Endometrial microvascular endothelial cells (primary cell): ENCODE results near the gene SYVN1. TPM values are rescaled to one million over a fixed set of nuclear protein-coding genes. Genes with fewer than 3 reads are reported as not detected.

Experiments used
- in situ Hi-C: cut with HindIII; loops from 2 replicates; pipeline ENCODE4 v1.10.0; 2017; ENCODE audit warnings: low sequenced_read_pairs, low pct_unique_long_range_greater_than_20kb; ENCODE audit errors: inconsistent ontology term
- total RNA-seq: library from RNA; depleted of rRNA; stranded (reverse); fragments of >200 nt; gene quantifications from one replicate; pipeline ENCODE4 v1.2.3, GENCODE V29; 2015; ENCODE audit errors: inconsistent ontology term

The SYVN1 gene
- total RNA-seq, 1 donor from 2014 or later = 33.2 TPM

DNA sequence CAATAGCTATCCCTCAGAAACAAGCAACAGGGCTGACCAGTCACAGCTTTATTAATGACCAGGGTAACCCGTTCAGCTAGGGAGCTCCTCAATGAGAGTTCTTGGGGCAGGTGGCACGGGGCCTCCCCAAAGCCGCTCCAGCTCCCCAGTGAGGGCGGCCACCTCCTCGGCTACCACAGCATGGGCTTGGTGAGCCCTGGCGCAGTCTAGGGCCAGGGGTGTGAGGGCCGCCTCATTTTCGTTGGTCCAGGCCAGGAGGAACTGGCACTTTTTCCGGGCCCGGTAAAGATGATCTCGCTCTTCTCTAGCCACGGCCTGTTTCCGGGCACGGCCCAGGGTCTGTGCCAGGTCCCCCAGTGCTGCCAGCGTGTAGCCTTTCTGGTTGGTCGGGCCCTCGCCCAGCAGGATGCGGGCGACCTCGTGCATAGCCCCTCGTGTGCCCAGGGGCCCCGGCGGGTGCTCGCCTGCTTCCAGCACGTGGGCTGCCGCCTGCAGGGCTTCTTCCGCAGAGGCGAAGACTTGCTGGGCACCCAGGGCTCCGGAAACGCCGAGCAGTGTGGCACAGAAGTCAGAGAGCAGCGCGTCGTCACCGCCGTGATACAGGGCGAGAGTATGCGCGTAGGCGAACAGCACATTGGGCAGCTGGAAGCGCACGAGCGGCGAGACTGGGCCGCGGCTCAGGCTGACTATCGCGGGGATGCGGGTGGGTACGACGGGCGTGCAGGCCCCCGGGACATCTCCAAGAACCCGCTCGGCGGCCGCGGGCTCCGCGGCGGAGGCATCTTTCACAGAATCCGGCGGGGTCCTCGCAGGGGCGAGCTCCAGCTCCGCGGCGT, 17.7 kb downstream of the SYVN1 start:
- in situ Hi-C loops = no loop called here

DNA sequence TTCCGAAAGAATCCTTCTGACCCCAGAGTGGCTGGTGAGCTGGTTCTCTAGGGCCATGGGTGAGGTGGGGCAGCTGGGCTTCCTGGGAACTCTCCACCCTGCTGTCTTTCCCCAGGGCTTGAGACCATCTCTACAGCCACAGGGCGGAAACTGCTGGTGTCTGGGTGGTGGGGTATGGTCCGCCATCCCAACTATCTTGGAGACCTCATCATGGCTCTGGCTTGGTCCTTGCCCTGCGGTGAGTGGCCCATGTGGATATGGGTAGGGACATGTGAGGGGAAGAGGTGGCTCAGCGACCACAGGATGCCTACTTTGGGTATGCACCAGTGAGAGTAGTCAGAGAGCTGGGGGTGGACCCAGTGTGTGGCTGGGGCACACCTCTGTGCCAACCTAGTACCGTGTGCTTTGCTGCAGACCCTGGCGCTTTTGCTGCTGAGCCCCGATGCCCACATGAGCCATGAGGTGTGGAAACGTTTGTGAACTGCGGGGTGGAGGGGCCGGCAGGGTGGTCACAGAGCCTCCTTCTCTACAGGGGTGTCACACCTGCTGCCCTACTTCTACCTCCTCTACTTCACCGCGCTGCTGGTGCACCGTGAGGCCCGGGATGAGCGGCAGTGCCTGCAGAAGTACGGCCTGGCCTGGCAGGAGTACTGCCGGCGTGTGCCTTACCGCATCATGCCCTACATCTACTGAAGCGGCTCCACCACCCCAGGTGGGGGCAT, 18.8 kb downstream of the SYVN1 start:
- in situ Hi-C loops = no loop called here

DNA sequence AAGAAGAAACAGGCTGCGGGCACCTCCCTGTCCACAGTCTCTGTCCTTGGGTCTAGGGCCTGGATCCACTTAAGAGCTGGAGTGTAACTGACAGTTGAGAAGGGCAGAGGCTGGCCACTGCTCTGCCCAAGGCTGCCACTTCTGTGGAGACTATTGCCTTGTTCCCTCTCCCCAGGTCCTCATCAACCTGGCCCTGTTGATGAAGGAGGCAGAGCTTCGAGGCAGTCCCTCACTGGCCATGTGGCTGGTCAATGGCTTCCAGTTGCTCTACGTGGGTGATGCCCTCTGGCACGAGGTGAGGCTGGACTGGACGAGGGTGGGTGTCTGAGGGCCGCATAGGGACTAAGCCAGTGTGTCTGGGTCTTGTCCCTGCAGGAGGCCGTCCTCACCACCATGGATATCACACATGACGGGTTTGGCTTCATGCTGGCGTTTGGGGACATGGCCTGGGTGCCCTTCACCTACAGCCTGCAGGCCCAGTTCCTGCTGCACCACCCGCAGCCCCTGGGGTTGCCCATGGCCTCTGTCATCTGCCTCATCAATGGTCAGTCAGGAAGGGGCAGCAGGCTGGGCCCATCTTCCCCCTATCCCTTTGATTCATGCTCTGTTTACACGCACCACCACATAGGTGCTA, 19.7 kb downstream of the SYVN1 start:
- in situ Hi-C loops = no loop called here

DNA sequence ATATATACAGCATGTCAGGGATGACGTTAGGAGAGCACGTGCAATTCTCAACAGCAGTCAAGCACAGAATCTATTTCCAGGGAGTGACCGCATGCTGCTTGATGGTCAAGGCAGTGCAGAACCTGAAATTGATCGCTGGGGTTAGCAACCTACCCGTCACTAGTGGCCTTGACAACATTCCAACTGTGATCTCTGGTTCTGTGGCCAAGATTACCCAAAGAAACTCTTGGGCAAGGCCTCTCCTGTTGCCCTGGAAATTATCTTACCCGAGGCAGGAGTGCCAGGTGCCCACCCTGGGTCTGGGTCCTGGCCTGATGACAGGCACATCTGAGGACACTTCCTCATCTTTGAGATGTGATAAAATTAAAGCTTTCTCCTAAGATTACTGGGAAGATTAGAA, 20.5 kb downstream of the SYVN1 start:
- in situ Hi-C loops = no loop called here

DNA sequence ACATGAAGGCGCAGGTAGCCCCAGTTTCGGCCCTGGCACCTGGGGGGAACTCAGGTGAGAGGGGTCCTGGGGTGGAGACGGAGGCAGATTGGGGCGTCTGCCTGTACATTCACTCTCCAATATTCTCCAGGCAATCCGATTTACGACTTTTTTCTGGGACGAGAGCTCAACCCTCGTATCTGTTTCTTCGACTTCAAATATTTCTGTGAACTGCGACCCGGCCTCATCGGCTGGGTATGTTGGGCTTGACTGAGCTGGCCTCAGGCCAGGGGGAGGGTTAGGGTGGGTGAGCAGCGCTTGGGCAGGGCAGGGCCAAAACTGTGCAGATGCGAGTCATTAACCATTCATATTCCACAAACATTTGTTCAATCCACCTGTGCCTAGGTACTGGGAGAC, 21.0 kb downstream of the SYVN1 start:
- in situ Hi-C loops = no loop called here

DNA sequence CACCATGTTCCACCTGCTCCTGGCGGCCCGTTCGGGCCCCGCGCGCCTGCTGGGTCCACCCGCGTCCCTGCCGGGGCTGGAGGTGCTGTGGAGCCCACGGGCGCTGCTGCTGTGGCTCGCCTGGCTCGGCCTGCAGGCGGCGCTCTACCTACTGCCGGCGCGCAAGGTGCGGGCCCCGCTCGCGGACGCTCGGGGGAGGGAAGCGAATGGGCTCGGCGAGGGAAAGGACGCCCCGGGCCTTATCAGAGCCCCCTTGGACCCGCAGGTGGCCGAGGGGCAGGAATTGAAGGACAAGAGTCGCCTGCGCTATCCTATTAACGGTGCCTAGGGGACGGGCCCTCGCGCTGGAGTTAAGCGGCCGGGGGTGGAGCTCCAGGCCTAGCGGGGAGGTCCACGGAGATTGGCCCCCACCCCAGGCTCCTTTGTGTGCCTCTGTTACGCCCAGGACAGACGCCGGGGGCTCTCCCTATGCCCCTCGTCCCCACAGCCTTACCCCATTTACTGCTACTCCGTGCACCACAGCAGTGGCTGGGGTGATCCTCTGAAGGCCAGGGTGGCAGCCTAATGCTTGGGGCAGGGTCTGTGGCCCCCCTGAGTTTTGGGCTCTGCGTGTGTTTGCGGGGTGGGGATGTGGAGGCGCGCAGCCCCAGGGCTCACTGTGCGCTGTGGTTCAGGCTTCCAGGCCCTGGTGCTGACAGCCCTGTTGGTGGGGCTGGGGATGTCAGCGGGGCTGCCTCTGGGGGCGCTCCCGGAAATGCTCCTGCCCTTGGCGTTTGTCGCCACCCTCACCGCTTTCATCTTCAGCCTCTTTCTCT, 21.6 kb downstream of the SYVN1 start:
- in situ Hi-C loops = no loop called here

DNA sequence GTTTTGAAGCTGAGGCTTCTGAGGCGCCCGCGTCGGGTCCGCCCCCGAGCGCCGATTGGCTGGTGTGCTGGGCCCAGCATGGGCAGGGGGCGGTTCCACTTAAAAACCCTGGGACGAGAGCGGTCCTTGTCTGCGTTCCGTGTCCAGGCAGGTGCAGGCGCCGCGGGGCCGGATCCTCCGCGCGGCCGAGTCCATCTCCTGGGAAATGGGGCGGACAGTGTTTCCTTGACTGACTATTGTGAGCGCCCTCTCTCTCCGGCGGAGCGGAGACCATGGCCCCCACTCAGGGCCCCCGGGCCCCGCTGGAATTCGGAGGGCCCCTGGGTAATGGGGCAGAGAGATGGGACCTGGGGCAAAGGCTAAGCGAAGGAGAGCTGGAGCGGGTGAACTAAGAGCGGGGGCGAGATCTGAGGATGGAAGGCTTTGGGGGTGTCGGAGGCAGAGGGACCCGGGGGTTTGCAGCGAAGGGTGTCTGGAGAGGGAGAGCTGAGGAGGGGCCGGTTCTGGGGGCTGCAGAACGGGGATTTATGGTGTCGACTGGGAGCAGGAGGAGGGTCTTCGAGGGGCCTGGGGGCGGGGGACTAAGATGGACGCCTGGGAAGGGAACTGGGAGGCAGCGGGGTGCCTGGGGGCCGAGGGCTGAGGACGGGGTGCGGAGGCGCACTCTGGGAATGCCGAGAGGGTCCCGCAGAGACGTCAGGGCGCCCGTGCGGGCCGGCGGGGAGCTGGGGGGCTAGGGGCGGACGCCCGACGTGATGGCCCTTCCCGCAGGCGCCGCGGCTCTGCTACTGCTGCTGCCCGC, 22.4 kb downstream of the SYVN1 start, which contains the start of gene TM7SF2:
Gene TM7SF2 (plus strand): TSS at position 129 of the 802 bp plus-strand sequence. CDS start 144 bp downstream, at position 273.
- in situ Hi-C loops = no loop called here

DNA sequence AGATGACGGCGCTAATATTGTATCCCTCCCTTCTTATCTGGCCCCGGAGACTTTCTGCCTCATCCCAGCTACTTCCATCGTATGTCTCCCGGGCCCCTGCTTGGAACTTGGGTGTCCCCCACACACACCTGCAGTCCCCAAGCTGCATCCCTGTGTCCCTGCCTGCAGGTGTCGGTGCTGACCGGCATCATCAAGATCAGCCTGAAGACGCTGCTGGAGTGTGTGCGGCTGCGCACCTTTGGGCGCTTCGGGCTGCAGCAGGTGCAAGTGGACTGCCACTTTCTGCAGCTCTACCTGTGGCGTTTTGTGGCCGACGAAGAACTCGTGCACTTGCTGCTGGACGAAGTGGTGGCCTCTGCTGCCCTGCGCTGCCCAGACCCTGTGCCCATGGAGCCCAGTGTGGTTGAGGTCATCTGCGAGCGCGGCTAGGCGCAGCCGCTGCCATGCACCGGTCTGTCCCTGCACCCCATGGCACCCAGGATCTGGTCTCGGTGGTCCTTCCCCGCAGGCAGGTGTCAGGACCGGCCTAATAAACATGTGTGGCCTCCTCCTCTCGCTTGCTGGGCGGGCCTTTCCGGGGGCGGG, 23.1 kb downstream of the SYVN1 start:
- in situ Hi-C loops = no loop called here

DNA sequence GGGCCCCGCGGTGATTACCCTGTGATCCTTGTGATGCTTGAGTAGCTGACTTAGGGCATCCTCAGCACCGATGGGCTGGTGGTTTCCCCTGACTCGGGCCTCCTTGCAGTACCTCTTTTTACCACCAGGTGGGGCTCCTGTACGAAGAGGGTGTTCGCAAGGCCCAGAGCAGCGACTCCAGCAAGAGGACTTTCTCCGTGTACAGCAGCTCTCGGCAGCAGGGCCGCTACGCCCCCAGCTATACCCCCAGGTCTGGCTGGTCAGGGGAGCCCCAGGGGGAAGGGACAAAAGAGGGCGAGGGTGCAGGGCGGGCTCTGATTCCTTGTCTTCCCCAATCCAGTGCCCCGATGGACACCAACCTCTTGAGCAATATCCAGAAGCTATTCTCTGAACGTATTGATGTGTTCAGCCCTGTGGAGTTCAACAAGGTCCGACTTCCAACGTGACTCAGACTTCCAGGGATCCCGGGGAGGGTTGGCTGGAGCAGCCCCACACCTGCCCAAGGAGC, 23.9 kb downstream of the SYVN1 start:
- in situ Hi-C loops = no loop called here

DNA sequence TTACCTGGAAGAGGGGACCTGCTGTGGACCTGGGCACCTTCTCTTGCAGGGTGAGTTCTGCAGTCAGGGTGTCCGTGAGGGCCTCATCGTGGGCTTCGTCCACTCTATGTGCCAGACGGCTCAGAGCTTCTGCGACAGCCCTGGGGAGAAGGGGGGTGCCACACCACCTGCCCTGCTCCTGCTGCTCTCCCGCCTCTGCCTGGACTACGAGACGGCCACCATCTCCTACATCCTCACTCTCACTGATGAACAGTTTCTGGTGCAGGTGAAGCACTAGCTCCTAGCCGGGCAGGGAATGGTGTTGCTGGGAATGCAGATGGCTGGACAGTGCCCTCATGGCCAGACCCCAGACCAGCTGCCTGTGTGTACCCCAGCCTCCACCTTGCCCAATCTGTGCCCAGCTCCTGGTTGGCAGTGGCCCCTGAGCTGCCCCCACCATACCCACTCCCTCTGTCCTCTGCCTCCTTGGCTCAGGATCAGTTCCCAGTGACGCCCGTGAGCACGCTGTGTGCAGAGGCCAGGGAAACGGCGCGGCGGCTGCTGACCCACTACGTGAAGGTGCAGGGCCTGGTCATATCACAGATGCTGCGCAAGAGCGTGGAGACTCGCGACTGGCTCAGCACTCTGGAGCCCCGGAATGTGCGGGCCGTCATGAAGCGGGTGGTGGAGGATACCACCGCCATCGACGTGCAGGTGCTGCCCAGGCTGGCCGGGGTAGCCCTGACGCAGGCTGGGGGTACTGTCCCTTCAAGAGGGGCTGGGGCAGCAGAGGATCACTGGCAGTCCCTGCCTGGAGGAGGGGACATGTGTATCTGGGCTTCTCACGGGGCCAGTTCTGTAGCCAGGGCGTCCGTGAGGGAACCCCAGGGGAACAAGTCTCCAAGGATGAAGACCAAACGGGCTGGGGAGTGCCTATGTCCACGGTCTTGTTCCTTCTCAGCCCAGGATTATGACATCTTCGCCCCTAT, 24.8 kb downstream of the SYVN1 start:
- in situ Hi-C loops = no loop called here

DNA sequence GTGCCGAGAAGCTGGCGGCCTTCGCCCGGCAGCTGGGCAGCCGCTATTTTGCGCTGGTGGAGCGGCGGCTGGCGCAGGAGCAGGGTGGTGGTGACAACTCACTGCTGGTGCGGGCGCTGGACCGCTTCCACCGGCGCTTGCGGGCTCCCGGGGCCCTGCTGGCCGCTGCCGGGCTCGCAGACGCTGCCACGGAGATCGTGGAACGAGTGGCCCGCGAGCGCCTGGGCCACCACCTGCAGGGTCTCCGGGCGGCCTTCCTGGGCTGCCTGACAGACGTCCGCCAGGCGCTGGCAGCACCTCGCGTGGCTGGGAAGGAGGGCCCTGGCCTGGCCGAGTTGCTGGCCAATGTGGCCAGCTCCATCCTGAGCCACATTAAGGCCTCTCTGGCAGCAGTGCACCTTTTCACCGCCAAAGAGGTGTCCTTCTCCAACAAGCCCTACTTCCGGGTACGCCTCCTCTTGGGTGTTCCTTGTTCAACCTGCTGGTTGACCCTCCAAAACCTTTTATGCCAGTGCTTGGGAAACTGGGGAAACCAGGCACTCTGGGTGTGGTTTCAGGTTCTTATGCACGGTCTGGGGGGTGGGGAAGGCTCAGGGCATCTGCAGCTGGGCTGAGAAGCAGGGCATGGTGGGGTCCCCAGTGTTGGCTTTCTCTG, 25.7 kb downstream of the SYVN1 start:
- in situ Hi-C loops = no loop called here

DNA sequence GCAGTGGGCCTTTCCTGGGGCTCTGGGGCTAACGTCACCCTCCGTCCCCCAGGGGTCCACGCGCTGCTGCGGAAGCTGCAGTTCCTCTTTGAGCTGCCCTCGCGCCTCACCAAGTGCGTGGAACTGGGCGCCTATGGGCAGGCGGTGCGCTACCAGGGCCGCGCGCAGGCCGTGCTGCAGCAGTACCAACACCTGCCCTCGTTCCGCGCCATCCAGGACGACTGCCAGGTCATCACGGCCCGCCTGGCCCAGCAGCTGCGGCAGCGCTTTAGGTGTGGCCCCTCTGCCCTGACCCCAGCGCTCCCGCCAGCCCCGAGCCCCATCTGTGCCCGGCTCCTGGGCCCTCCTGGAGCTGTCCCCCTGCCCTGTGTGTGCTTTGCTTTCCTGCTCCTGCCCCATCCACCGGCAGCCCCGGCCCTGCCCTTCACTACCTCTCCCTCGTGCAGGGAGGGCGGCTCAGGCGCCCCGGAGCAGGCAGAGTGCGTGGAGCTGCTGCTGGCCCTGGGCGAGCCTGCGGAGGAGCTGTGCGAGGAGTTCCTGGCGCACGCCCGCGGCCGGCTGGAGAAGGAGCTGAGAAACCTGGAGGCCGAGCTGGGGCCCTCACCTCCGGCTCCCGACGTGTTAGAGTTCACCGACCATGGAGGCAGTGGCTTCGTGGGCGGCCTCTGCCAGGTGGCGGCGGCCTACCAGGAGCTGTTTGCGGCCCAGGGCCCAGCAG, 26.4 kb downstream of the SYVN1 start:
- in situ Hi-C loops = no loop called here

DNA sequence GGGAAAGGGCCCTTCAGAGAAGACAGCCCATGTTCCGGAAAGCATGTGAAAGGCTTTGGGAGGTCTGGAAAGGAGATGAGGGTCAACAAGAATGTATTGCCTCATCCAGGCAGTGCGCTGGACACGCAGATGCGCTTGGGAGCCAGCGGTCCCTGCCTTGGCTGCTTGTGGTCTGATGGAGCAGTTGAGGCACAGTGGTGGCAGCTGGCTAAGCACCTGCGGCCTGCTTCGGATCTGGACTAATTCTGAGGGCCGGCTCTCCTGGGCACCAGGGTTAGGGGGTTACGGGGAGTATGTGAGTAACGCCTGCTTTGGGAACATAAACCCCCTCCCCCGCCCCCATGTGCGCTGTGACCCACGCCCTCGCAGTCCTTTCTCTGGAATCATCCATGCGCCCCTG, 27.2 kb downstream of the SYVN1 start:
- in situ Hi-C loops = no loop called here

DNA sequence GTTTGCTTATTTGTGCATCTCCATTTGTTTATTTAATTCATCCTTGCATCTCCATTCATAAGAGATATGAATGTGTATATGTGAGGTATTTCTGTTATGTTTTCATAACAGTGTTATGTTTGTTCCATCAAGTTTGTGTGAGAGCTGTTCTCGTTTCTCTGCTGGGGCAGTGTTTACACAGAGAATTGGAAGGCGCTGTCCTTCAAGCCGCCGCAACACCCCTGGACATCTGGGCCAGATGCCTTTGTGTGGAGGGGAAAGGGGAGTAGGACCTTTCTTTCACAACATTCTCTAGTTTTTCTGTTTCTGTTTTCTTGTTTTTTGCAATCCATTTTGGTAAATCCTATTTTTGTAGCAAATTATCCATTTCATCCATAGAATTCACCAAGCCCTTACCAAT, 29.7 kb downstream of the SYVN1 start:
- in situ Hi-C loops = no loop called here

DNA sequence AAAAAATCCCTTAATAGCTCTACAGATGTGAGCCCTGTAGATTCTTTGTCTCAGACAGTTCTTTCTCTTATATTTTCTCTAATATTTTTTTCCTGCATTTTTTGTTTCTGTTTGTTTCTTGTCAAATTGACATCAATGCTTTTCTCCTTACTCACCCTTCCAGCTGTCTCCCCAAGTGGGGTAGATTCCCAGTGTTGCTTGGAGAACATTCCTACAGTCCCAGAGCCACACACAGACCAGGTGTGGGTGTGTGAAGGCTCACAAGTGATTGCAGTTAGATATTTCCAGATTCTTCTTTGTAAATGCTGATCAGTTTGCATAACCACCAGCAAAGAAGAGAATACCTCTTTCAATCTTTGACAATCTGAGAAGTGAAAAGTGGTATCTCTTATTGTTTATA, 30.8 kb downstream of the SYVN1 start:
- in situ Hi-C loops = no loop called here
